DOHH2 (cell line): ENCODE data around the gene C17orf100.

Experiments
- H3F3A ChIP-seq: fragments of 200-600 bp; sonication (generic), shearing (Covaris generic); 2 replicates; pipeline ENCODE4 v1.6.0; 2016; ENCODE audit warnings: antibody characterized with exemption, mild to moderate bottlenecking; ENCODE audit not compliant: control insufficient read depth, insufficient read depth
- H3K27ac ChIP-seq: fragments of 200-600 bp; sonication (generic); 2 replicates; pipeline ENCODE4 v1.5.1; 2014; ENCODE audit warnings: low read depth, mild to moderate bottlenecking, low read length, moderate library complexity
- H3K27me3 ChIP-seq: fragments of 200-600 bp; sonication (generic); 2 replicates; pipeline ENCODE4 v1.6.1; 2014; ENCODE audit warnings: mild to moderate bottlenecking, low read length, mixed read lengths; ENCODE audit not compliant: control insufficient read depth
- H3K36me3 ChIP-seq: fragments of 200-600 bp; sonication (generic); 2 replicates; pipeline ENCODE4 v1.6.1; 2014; ENCODE audit warnings: mild to moderate bottlenecking, low read length, moderate library complexity, mixed read lengths; ENCODE audit not compliant: control insufficient read depth
- H3K4me1 ChIP-seq: fragments of 200-600 bp; sonication (generic); 2 replicates; pipeline ENCODE4 v1.6.1; 2014; ENCODE audit warnings: mild to moderate bottlenecking, low read length, mixed read lengths; ENCODE audit not compliant: control insufficient read depth
- H3K4me2 ChIP-seq: fragments of 200-600 bp; sonication (generic); 2 replicates; pipeline ENCODE4 v1.6.0; 2014; ENCODE audit warnings: mild to moderate bottlenecking, low read length, moderate library complexity
- H3K4me3 ChIP-seq: fragments of 200-600 bp; sonication (generic); 2 replicates; pipeline ENCODE4 v1.5.1; 2014; ENCODE audit warnings: mild to moderate bottlenecking, low read length, mixed read lengths
- H3K79me2 ChIP-seq: fragments of 200-600 bp; sonication (generic); 2 replicates; pipeline ENCODE4 v1.6.1; 2014; ENCODE audit warnings: mild to moderate bottlenecking, low read length, mixed read lengths; ENCODE audit not compliant: control insufficient read depth
- H3K9me2 ChIP-seq: fragments of 200-600 bp; sonication (generic); replicated peaks from 2 replicates; pipeline ENCODE4 v1.6.1; 2014; ENCODE audit warnings: mild to moderate bottlenecking, low read length, mixed read lengths; ENCODE audit not compliant: control insufficient read depth
- H3K9me3 ChIP-seq: fragments of 200-600 bp; sonication (generic); 2 replicates; pipeline ENCODE4 v1.6.1; 2014; ENCODE audit warnings: antibody characterized with exemption, low read length, mixed read lengths; ENCODE audit not compliant: control insufficient read depth, insufficient read depth
- H4K20me1 ChIP-seq: fragments of 200-600 bp; sonication (generic); 2 replicates; pipeline ENCODE4 v1.6.0; 2014; ENCODE audit warnings: low read depth, mild to moderate bottlenecking, antibody characterized with exemption, low read length, moderate library complexity; ENCODE audit not compliant: control insufficient read depth, insufficient read depth
- EZH2phosphoT487 ChIP-seq: fragments of 200-600 bp; sonication (generic); IDR thresholded peaks from 2 replicates; pipeline ENCODE4 v1.6.1; 2017; ENCODE audit warnings: borderline replicate concordance, mild to moderate bottlenecking, antibody characterized with exemption, low read length, moderate library complexity, mixed read lengths
- TF ChIP-seq, protein P1 (sequence below): fragments of 200-600 bp; sonication (generic); IDR thresholded peaks from one replicate; pipeline ENCODE4 v1.5.1; 2014; ENCODE audit warnings: antibody characterized with exemption, mild to moderate bottlenecking, low read depth, low read length; ENCODE audit not compliant: poor library complexity, severe bottlenecking

Gene C17orf100

DNA sequence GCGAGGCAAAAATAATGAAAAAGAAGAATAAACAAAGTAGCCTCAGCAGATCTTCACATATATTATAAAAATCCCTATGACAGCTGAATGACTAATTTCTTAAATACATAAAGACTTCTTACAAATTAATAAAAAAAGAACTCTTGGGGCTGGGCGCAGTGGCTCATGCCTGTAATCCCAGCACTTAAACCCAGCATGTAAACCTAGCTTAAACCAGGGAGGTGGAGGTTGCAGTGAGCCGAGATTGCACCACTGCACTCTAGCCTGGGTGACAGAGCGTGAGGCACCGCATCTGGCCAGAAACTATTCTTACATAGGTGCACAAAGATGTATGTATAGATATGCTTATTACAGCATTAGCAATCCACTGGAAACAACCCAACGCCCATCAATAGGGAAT is 27.7 kb downstream of the C17orf100 start:
- no peak overlapping the region for H3K4me3 ChIP-seq
- no peaks in the 10 kb centered on the region for H3K36me3 ChIP-seq
- no peaks in the 10 kb centered on the region for H3K9me2 ChIP-seq
- no peaks in the 10 kb centered on the region for H3K9me3 ChIP-seq
- H3K4me1 ChIP-seq: no peaks in the 10 kb centered on the region
- no peak overlapping the region for H3K4me2 ChIP-seq
- H3K27ac ChIP-seq: no peak overlapping the region
- H3F3A ChIP-seq: no peaks in the 10 kb centered on the region
- no peaks in the 10 kb centered on the region for H3K79me2 ChIP-seq
- TF ChIP-seq EZH2phosphoT487: no peak
- TF ChIP-seq, protein P1, sequence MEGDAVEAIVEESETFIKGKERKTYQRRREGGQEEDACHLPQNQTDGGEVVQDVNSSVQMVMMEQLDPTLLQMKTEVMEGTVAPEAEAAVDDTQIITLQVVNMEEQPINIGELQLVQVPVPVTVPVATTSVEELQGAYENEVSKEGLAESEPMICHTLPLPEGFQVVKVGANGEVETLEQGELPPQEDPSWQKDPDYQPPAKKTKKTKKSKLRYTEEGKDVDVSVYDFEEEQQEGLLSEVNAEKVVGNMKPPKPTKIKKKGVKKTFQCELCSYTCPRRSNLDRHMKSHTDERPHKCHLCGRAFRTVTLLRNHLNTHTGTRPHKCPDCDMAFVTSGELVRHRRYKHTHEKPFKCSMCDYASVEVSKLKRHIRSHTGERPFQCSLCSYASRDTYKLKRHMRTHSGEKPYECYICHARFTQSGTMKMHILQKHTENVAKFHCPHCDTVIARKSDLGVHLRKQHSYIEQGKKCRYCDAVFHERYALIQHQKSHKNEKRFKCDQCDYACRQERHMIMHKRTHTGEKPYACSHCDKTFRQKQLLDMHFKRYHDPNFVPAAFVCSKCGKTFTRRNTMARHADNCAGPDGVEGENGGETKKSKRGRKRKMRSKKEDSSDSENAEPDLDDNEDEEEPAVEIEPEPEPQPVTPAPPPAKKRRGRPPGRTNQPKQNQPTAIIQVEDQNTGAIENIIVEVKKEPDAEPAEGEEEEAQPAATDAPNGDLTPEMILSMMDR: no peak
- no peaks in the 10 kb centered on the region for H4K20me1 ChIP-seq
- H3K27me3 ChIP-seq: peaks cover 20% of the 10 kb centered on the region

DNA sequence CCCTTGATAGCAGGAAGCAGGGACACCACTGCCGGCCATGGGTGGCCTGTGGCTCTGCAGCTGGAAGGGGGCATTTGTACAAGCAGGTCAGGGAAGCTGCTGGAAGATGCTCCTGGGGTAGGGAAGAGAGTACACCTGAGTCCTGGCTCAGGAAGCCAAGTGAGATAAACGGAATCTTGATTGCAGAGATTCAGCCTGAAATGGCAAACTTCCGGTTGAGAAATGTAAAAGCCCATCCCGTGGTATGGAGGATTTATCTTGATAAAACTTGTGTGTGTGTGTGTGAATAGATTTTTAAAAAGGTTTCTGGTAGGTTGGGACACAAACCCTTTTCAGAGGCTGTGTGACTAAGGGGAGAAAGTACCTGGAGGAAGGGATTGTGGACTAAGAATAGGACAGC is 29.6 kb downstream of the C17orf100 start:
- no peaks in the 10 kb centered on the region for H3K79me2 ChIP-seq
- peaks cover 20% of the 10 kb centered on the region for H3K27me3 ChIP-seq
- H4K20me1 ChIP-seq: no peaks in the 10 kb centered on the region
- H3K9me2 ChIP-seq: no peaks in the 10 kb centered on the region
- no peaks in the 10 kb centered on the region for H3K4me1 ChIP-seq
- no peaks in the 10 kb centered on the region for H3F3A ChIP-seq
- H3K4me2 ChIP-seq: no peak overlapping the region
- no peaks in the 10 kb centered on the region for H3K36me3 ChIP-seq
- H3K27ac ChIP-seq: no peak overlapping the region
- no peaks in the 10 kb centered on the region for H3K9me3 ChIP-seq
- TF ChIP-seq, protein P1: no peak
- no peak for TF ChIP-seq EZH2phosphoT487
- H3K4me3 ChIP-seq: no peak overlapping the region

DNA sequence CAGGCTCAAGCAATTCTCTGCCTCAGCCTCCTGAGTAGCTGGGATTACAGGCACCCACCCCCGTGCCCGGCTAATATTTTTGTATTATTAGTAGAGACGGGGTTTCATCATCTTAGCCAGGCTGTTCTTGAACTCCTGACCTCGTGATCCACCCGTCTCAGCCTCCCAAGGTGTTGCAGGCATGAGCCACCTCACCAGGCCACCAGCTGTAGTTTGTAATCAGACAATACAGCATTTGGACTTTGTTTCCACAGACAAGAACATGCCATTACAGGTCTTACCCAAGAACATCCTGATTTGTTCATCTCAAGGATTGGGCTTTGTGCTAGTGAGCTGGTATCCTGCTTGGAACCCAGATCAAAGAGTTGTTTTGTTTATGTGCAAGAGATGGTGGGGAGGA is 30.1 kb downstream of the C17orf100 start:
- TF ChIP-seq EZH2phosphoT487: no peak
- TF ChIP-seq, protein P1: no peak
- Histone ChIP-seq H3K27me3 (peaks cover 20% of the 10 kb centered on the region), H3K27ac (no peak overlapping the region), H3K36me3 (no peaks in the 10 kb centered on the region), H3K4me3 (no peak overlapping the region), H3K4me2 (no peak overlapping the region), H3K9me2 (no peaks in the 10 kb centered on the region), H3F3A (no peaks in the 10 kb centered on the region), H3K79me2 (no peaks in the 10 kb centered on the region), H3K9me3 (no peaks in the 10 kb centered on the region), H3K4me1 (no peaks in the 10 kb centered on the region), H4K20me1 (no peaks in the 10 kb centered on the region)

DNA sequence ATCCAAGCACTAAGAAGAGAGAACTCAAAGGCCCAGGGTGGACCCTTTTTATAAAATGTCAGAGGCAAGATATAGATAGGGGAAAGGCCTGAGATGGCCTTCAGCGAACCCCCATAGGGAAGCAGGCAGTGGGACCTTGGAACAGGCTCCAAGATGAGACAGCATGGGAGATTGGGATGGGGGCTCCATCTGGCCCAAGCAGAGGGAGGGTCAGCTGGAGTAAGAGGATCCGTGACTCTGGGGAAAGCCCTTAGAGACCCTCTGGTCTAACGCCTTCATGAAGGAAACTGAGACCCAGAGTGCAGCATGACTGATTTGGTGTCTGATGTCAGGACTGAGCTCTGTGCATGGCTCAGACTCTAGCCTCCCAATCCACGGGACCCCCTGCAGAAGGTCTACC is 30.8 kb downstream of the C17orf100 start:
- no peak overlapping the region for H3K4me2 ChIP-seq
- TF ChIP-seq EZH2phosphoT487: no peak
- TF ChIP-seq, protein P1: no peak
- no peak overlapping the region for H3K4me3 ChIP-seq
- peaks cover 17% of the 10 kb centered on the region for H3K27me3 ChIP-seq
- H3F3A ChIP-seq: no peaks in the 10 kb centered on the region
- H4K20me1 ChIP-seq: no peaks in the 10 kb centered on the region
- no peak overlapping the region for H3K27ac ChIP-seq
- no peaks in the 10 kb centered on the region for H3K4me1 ChIP-seq
- no peaks in the 10 kb centered on the region for H3K36me3 ChIP-seq
- H3K9me2 ChIP-seq: no peaks in the 10 kb centered on the region
- H3K79me2 ChIP-seq: no peaks in the 10 kb centered on the region
- no peaks in the 10 kb centered on the region for H3K9me3 ChIP-seq
